HepG2 (cell line): Measurements from ENCODE around the gene GRIA2. TPM values are rescaled to one million over a fixed set of nuclear protein-coding genes. Genes with fewer than 3 reads are reported as not detected.

ENCODE experiments used
- ATAC-seq: fragments of 200-7000 bp; cut with Tn5 transposase; 3 replicates; pipeline ENCODE4 v1.9.1; 2020; ENCODE audit warnings: mild to moderate bottlenecking, moderate library complexity
- BruUV-seq: library from RNA; stranded (reverse); fragments of 400-500 nt; replicated peaks from 2 replicates; lab custom pipeline; 2021; lab: Mats Ljungman, UMichigan
- CTCF ChIA-PET: fragments of 300-600 bp; formaldehyde crosslinking; extraction: SDS; loops from one replicate; lab custom pipeline; 2021; ENCODE audit warnings: low total read pairs, inconsistent platforms, low intra/inter-chr PET ratio; lab: Yijun Ruan, JAX
- POLR2A ChIA-PET: fragments of 350-600 bp; sonication (Branson Sonifier 250); formaldehyde crosslinking; loops from one replicate; lab custom pipeline; 2020; ENCODE audit warnings: antibody characterized with exemption, inconsistent platforms; lab: Yijun Ruan, JAX
- DNase-seq: peaks from one replicate; pipeline ENCODE4 v3.0.0-alpha.2; 2015; ENCODE audit warnings: low spot score
- FAIRE-seq: peaks from 3 replicates; lab custom pipeline; 2011; peaks lifted over from hg19 to GRCh38; lab: Jason Lieb, UNC
- H2AFZ ChIP-seq: one replicate; pipeline ENCODE4 v1.6.1; 2011; ENCODE audit warnings: low read length, inconsistent platforms
- H3K27ac ChIP-seq: fragments of 300-600 bp; 3 replicates; pipeline ENCODE4 v1.8.0; 2011; ENCODE audit warnings: mixed run types, mild to moderate bottlenecking, mixed read lengths, low read length, inconsistent platforms; ENCODE audit not compliant: insufficient read depth; ENCODE audit errors: extremely low read length
- H3K27me3 ChIP-seq, 2 experiments: fragments of 200-600 bp in 1 of 2; 2 replicates in 1 of 2; 3 replicates in 1 of 2; pipeline versions ENCODE4 v1.6.0 to v1.8.0; 2011; ENCODE audit warnings: low read length in 2 of 2, mild to moderate bottlenecking in 2 of 2, moderate library complexity in 2 of 2, inconsistent platforms in 1 of 2; ENCODE audit not compliant: insufficient read depth in 2 of 2, control insufficient read depth in 1 of 2
- H3K36me3 ChIP-seq, 2 experiments: fragments of 200-600 bp in 1 of 2; replicated peaks in 1 of 2; 2 replicates in 1 of 2; 3 replicates in 1 of 2; pipeline versions ENCODE4 v1.5.1 to v1.8.0; 2011; ENCODE audit warnings: low read length in 2 of 2, inconsistent platforms in 1 of 2; ENCODE audit not compliant: insufficient read depth in 2 of 2, control insufficient read depth in 1 of 2
- H3K4me1 ChIP-seq: 2 replicates; pipeline ENCODE4 v1.5.1; 2012; ENCODE audit warnings: low read length, inconsistent platforms; ENCODE audit not compliant: insufficient read depth
- H3K4me2 ChIP-seq: 2 replicates; pipeline ENCODE4 v1.6.0; 2011; ENCODE audit warnings: low read depth, low read length, inconsistent platforms
- H3K4me3 ChIP-seq, 3 experiments: fragments of 200-600 bp in 1 of 3; sonication (generic), shearing (Covaris generic) in 1 of 3; replicated peaks in 1 of 3; 2 replicates each; pipeline ENCODE4 v1.5.1; 2011 to 2016; ENCODE audit warnings: low read length in 3 of 3, inconsistent platforms in 2 of 3, low read depth in 2 of 3, mild to moderate bottlenecking in 2 of 3, control low read depth in 1 of 3, mixed read lengths in 1 of 3; ENCODE audit not compliant: insufficient read depth in 1 of 3
- H3K79me2 ChIP-seq: one replicate; pipeline ENCODE4 v1.6.1; 2011; ENCODE audit warnings: low read length, inconsistent platforms; ENCODE audit not compliant: insufficient read depth
- H3K9ac ChIP-seq: 2 replicates; pipeline ENCODE4 v1.6.0; 2011; ENCODE audit warnings: mild to moderate bottlenecking, low read depth, low read length, inconsistent platforms; ENCODE audit not compliant: insufficient read depth
- H3K9me3 ChIP-seq: 2 replicates; pipeline ENCODE4 v1.5.1; 2012; ENCODE audit warnings: mild to moderate bottlenecking, low read length
- H4K20me1 ChIP-seq: 2 replicates; pipeline ENCODE4 v1.6.0; 2011; ENCODE audit warnings: inconsistent platforms, mild to moderate bottlenecking, low read length, moderate library complexity; ENCODE audit not compliant: insufficient read depth
- XRCC5 ChIP-seq: fragments of 200-400 bp; formaldehyde crosslinking; optimal IDR thresholded peaks from 2 replicates; pipeline ENCODE3; 2017; ENCODE audit warnings: mild to moderate bottlenecking, low read length
- ZFP90 ChIP-seq: sonication (generic); formaldehyde crosslinking; IDR thresholded peaks from 2 replicates; pipeline ENCODE4 v1.8.0; 2022; ENCODE audit warnings: missing genetic modification reagents, mild to moderate bottlenecking, inconsistent platforms, borderline replicate concordance
- ZKSCAN8 ChIP-seq: IDR thresholded peaks from 2 replicates; pipeline ENCODE4 v1.6.1; 2016; ENCODE audit warnings: borderline replicate concordance, missing genetic modification reagents, missing compliant biosample characterization
- ZNF431 ChIP-seq: sonication (generic); formaldehyde crosslinking; IDR thresholded peaks from 2 replicates; pipeline ENCODE4 v1.9.0; 2022; ENCODE audit warnings: missing genetic modification reagents, low read depth, mild to moderate bottlenecking, borderline replicate concordance
- ZNF724P ChIP-seq: sonication (generic); formaldehyde crosslinking; IDR thresholded peaks from 2 replicates; pipeline ENCODE4 v1.8.0; 2022; ENCODE audit warnings: missing genetic modification reagents, borderline replicate concordance
- ZNF792 ChIP-seq: IDR thresholded peaks from 2 replicates; pipeline ENCODE4 v1.6.1; 2016
- ZNF839 ChIP-seq: sonication (generic); formaldehyde crosslinking; IDR thresholded peaks from 2 replicates; pipeline ENCODE4 v1.4.0; 2020; ENCODE audit warnings: missing genetic modification reagents, mild to moderate bottlenecking, borderline replicate concordance
- WGBS: methylation state at CpG from one replicate; pipeline ENCODE4 v1.1.6; 2017; ENCODE audit warnings: low lambda C conversion rate; 5-methylcytosine and 5-hydroxymethylcytosine counted together
- in situ Hi-C: cut with HindIII; loops from 2 replicates; pipeline ENCODE4 v1.10.0; 2017; ENCODE audit warnings: low pct_unique_long_range_greater_than_20kb; ENCODE audit not compliant: extremely low pct_ligation_motif_present
- intact Hi-C: fragments of 100-400 bp; cut with micrococcal nuclease; formaldehyde crosslinking; loops from one replicate; pipeline ENCODE4 v1.10.0; 2022; ENCODE audit not compliant: unreplicated experiment
- polyA plus RNA-seq, 8 experiments: library from polyadenylated mRNA; depleted of rRNA in 3 of 8; stranded (reverse) in 7 of 8; unstranded in 1 of 8; fragments of >200 nt; fragmentation: Illumina TruSeq in 4 of 8; extraction: Trizol in 4 of 8; gene quantifications; 2 replicates each; pipeline versions ENCODE4 v1.2.1 to v1.2.3, GENCODE V29; 2011 to 2016; ENCODE audit warnings: low read depth in 4 of 8, missing spikeins in 1 of 8, mixed read lengths in 1 of 8; ENCODE audit not compliant: insufficient read depth in 1 of 8
- total RNA-seq, 5 experiments: library from RNA; depleted of rRNA; stranded (reverse); fragments of >200 nt; fragmentation: Illumina TruSeq; extraction: Trizol; gene quantifications; 2 replicates each; pipeline ENCODE4 v1.2.3, GENCODE V29; 2016; ENCODE audit warnings: low read depth in 1 of 5
- TF ChIP-seq, protein P1 (sequence below): sonication (generic); formaldehyde crosslinking; IDR thresholded peaks from 2 replicates; pipeline ENCODE4 v1.4.0; 2020; ENCODE audit warnings: low read depth, mild to moderate bottlenecking, missing genetic modification reagents
- TF ChIP-seq, protein P2 (sequence below): IDR thresholded peaks from 2 replicates; pipeline ENCODE4 v1.6.1; 2016; ENCODE audit warnings: mild to moderate bottlenecking, missing biosample characterization, missing genetic modification reagents
- TF ChIP-seq, protein P3 (sequence below): sonication (generic); formaldehyde crosslinking; IDR thresholded peaks from 2 replicates; pipeline ENCODE4; 2020; ENCODE audit warnings: missing genetic modification reagents, mild to moderate bottlenecking, borderline replicate concordance
- TF ChIP-seq, protein P4 (sequence below): sonication (generic); formaldehyde crosslinking; conservative IDR thresholded peaks from 2 replicates; pipeline ENCODE4 v1.4.0; 2020; ENCODE audit warnings: missing genetic modification reagents
- TF ChIP-seq, protein P5 (sequence below): sonication (generic); formaldehyde crosslinking; IDR thresholded peaks from 2 replicates; pipeline ENCODE4 v1.4.0; 2020; ENCODE audit warnings: missing genetic modification reagents, borderline replicate concordance

GRIA2 gene
- total and polyA plus RNA-seq, 2 of the 13 experiments (the other 11 are each of a cell fraction or from before 2014, with no cell fraction given), result not detected

DNA sequence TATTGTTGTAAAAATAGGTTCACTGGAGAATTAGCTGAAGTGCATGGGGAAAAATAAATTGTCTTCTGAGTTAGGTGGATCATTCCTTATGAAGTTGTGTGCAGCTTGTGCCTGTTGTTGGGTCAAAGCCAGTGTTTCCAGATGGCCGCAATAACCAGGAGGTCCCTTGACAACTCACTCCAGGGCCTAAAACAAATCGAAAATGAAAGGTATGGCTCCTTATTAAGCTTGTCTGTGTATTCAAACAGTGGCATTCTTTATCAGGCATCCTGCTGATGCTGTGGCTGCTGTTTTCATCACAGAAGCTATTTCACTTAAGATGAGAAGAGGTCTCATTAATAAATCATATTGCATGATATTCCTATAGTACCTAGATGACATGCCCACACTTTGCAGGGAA lies 80.2 kb downstream of the GRIA2 start (continued):
- TF ChIP-seq, protein P1, sequence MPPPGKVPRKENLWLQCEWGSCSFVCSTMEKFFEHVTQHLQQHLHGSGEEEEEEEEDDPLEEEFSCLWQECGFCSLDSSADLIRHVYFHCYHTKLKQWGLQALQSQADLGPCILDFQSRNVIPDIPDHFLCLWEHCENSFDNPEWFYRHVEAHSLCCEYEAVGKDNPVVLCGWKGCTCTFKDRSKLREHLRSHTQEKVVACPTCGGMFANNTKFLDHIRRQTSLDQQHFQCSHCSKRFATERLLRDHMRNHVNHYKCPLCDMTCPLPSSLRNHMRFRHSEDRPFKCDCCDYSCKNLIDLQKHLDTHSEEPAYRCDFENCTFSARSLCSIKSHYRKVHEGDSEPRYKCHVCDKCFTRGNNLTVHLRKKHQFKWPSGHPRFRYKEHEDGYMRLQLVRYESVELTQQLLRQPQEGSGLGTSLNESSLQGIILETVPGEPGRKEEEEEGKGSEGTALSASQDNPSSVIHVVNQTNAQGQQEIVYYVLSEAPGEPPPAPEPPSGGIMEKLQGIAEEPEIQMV (CRISPR knock-in tag), result no peak
- TF ChIP-seq, protein P2, sequence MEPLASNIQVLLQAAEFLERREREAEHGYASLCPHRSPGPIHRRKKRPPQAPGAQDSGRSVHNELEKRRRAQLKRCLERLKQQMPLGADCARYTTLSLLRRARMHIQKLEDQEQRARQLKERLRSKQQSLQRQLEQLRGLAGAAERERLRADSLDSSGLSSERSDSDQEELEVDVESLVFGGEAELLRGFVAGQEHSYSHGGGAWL (CRISPR knock-in tag), result no peak
- TF ChIP-seq, all 625 proteins: peak for 0

DNA sequence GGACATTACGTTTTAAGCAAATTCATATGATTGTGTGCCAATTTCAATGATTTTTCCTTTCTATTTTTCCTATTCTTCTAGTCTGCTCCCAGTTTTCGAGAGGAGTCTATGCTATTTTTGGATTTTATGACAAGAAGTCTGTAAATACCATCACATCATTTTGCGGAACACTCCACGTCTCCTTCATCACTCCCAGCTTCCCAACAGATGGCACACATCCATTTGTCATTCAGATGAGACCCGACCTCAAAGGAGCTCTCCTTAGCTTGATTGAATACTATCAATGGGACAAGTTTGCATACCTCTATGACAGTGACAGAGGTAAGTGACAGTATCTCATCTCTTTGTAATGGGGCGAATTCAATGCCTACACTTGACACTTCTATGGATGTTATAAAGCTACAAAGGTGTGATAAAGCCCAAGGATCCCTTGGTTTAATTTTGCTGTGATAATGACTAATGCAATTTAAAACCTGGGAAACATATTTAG lies 83.0 kb downstream of the GRIA2 start:
- 13% methylated on average over 6 of the region's 6 CpGs for WGBS
- ATAC-seq (no peak), FAIRE-seq (no peak), DNase-seq (no peak)
- Histone ChIP-seq H3K9ac (no peak overlapping the region), H4K20me1 (no peaks in the 10 kb centered on the region; the same call in 1 of the 2 replicates), H2AFZ (no peak overlapping the region), H3K27me3 (no peaks in the 10 kb centered on the region), H3K4me1 (no peaks in the 10 kb centered on the region), H3K79me2 (no peaks in the 10 kb centered on the region), H3K36me3 (no peaks in the 10 kb centered on the region), H3K9me3 (no peaks in the 10 kb centered on the region), H3K4me3 (no peak overlapping the region), H3K27ac (no peak overlapping the region), H3K4me2 (no peak overlapping the region)
- POLR2A ChIA-PET, result no interaction called here
- in situ Hi-C loops, result no loop called here
- CTCF ChIA-PET, result no interaction called here
- no TSS peak for BruUV-seq
- intact Hi-C loops, result no loop called here
- TF ChIP-seq ZKSCAN8 (CRISPR knock-in tag) (no peak), XRCC5 (no peak), ZNF431 (no peak), ZNF724P (CRISPR knock-in tag) (no peak), ZNF792 (no peak), ZFP90 (CRISPR knock-in tag) (no peak), ZNF839 (CRISPR knock-in tag) (no peak)
- TF ChIP-seq, protein P3, sequence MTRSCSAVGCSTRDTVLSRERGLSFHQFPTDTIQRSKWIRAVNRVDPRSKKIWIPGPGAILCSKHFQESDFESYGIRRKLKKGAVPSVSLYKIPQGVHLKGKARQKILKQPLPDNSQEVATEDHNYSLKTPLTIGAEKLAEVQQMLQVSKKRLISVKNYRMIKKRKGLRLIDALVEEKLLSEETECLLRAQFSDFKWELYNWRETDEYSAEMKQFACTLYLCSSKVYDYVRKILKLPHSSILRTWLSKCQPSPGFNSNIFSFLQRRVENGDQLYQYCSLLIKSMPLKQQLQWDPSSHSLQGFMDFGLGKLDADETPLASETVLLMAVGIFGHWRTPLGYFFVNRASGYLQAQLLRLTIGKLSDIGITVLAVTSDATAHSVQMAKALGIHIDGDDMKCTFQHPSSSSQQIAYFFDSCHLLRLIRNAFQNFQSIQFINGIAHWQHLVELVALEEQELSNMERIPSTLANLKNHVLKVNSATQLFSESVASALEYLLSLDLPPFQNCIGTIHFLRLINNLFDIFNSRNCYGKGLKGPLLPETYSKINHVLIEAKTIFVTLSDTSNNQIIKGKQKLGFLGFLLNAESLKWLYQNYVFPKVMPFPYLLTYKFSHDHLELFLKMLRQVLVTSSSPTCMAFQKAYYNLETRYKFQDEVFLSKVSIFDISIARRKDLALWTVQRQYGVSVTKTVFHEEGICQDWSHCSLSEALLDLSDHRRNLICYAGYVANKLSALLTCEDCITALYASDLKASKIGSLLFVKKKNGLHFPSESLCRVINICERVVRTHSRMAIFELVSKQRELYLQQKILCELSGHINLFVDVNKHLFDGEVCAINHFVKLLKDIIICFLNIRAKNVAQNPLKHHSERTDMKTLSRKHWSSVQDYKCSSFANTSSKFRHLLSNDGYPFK, result no peak
- TF ChIP-seq, protein P4, sequence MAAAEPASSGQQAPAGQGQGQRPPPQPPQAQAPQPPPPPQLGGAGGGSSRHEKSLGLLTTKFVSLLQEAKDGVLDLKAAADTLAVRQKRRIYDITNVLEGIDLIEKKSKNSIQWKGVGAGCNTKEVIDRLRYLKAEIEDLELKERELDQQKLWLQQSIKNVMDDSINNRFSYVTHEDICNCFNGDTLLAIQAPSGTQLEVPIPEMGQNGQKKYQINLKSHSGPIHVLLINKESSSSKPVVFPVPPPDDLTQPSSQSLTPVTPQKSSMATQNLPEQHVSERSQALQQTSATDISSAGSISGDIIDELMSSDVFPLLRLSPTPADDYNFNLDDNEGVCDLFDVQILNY (CRISPR knock-in tag), result no peak
- TF ChIP-seq, protein P5, sequence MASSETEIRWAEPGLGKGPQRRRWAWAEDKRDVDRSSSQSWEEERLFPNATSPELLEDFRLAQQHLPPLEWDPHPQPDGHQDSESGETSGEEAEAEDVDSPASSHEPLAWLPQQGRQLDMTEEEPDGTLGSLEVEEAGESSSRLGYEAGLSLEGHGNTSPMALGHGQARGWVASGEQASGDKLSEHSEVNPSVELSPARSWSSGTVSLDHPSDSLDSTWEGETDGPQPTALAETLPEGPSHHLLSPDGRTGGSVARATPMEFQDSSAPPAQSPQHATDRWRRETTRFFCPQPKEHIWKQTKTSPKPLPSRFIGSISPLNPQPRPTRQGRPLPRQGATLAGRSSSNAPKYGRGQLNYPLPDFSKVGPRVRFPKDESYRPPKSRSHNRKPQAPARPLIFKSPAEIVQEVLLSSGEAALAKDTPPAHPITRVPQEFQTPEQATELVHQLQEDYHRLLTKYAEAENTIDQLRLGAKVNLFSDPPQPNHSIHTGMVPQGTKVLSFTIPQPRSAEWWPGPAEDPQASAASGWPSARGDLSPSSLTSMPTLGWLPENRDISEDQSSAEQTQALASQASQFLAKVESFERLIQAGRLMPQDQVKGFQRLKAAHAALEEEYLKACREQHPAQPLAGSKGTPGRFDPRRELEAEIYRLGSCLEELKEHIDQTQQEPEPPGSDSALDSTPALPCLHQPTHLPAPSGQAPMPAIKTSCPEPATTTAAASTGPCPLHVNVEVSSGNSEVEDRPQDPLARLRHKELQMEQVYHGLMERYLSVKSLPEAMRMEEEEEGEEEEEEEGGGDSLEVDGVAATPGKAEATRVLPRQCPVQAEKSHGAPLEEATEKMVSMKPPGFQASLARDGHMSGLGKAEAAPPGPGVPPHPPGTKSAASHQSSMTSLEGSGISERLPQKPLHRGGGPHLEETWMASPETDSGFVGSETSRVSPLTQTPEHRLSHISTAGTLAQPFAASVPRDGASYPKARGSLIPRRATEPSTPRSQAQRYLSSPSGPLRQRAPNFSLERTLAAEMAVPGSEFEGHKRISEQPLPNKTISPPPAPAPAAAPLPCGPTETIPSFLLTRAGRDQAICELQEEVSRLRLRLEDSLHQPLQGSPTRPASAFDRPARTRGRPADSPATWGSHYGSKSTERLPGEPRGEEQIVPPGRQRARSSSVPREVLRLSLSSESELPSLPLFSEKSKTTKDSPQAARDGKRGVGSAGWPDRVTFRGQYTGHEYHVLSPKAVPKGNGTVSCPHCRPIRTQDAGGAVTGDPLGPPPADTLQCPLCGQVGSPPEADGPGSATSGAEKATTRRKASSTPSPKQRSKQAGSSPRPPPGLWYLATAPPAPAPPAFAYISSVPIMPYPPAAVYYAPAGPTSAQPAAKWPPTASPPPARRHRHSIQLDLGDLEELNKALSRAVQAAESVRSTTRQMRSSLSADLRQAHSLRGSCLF, result no peak
